HCT116 (cell line): ENCODE results near the gene SP100. TPM values are rescaled to one million over a fixed set of nuclear protein-coding genes. Genes with fewer than 3 reads are reported as not detected.

ENCODE experiments used
- ATAC-seq: fragments of 200-7000 bp; cut with Tn5 transposase; 2 replicates; pipeline ENCODE4 v1.9.1; 2020; ENCODE audit warnings: mild to moderate bottlenecking, moderate library complexity
- BruUV-seq: library from RNA; stranded (reverse); fragments of 400-500 nt; replicated peaks from 2 replicates; lab custom pipeline; 2021; lab: Mats Ljungman, UMichigan
- CTCF ChIA-PET: fragments of 300-600 bp; sonication (Branson Sonifier 250); formaldehyde crosslinking; loops from one replicate; lab custom pipeline; 2021; ENCODE audit warnings: antibody characterized with exemption; lab: Charles Lee
- POLR2A ChIA-PET: fragments of 300-600, 350-600 bp; sonication (Branson Sonifier 250); formaldehyde crosslinking; loops from one replicate; lab custom pipeline; 2021; ENCODE audit warnings: antibody characterized with exemption; lab: Charles Lee
- RAD21 ChIA-PET, 2 experiments: fragments of 300-600 bp; sonication (Branson Sonifier 250); formaldehyde crosslinking; loops; one replicate each; lab custom pipeline; 2023; ENCODE audit warnings: low total read pairs in 2 of 2; ENCODE audit not compliant: uncharacterized antibody in 2 of 2, unreplicated experiment in 2 of 2, low non-redundant PET in 1 of 2; lab: Charles Lee
- DNase-seq: peaks from one replicate; pipeline ENCODE4 v3.0.0-alpha.2; 2010; ENCODE audit warnings: low read depth, low spot score
- H2AFZ ChIP-seq: fragments of 200-600 bp; shearing (Covaris generic), sonication (generic); 2 replicates; pipeline ENCODE4 v1.6.1; 2017; ENCODE audit warnings: low read depth, mixed run types, mixed read lengths, antibody characterized with exemption, low read length; ENCODE audit not compliant: poor library complexity, severe bottlenecking
- H3K27ac ChIP-seq: 2 replicates; pipeline ENCODE4 v1.5.1; 2012; ENCODE audit warnings: low read depth, low read length
- H3K27me3 ChIP-seq: fragments of 200-600 bp; sonication (generic); 2 replicates; pipeline ENCODE4 v1.6.1; 2016; ENCODE audit warnings: mixed run types, low read length, mixed read lengths; ENCODE audit not compliant: insufficient read depth
- H3K36me3 ChIP-seq, 2 experiments: fragments of 200-500 bp in 1 of 2; fragments of 200-600 bp in 1 of 2; sonication (Bioruptor generic) in 1 of 2; sonication (generic) in 1 of 2; 2 replicates each; pipeline versions ENCODE4 v1.5.1 to v1.6.1; 2014 to 2016; ENCODE audit warnings: low read length in 2 of 2, inconsistent platforms in 1 of 2, mixed read lengths in 1 of 2, mixed run types in 1 of 2; ENCODE audit not compliant: insufficient read depth in 2 of 2, control insufficient read depth in 1 of 2
- H3K4me1 ChIP-seq, 2 experiments: fragments of 200-600 bp in 1 of 2; sonication (generic) in 1 of 2; 2 replicates each; pipeline versions ENCODE4 v1.5.1 to v1.6.1; 2012 to 2017; ENCODE audit warnings: low read length in 2 of 2, inconsistent platforms in 1 of 2, mild to moderate bottlenecking in 1 of 2, mixed read lengths in 1 of 2, mixed run types in 1 of 2, moderate library complexity in 1 of 2; ENCODE audit not compliant: insufficient read depth in 2 of 2, control insufficient read depth in 1 of 2
- H3K4me2 ChIP-seq: fragments of 200-600 bp; sonication (generic); 2 replicates; pipeline ENCODE4 v1.6.1; 2017; ENCODE audit warnings: mixed run types, low read length, mixed read lengths
- H3K4me3 ChIP-seq, 2 experiments: fragments of 200-600 bp in 1 of 2; sonication (generic) in 1 of 2; replicated peaks in 1 of 2; 2 replicates each; pipeline ENCODE4 v1.5.1; 2011 to 2016; ENCODE audit warnings: low read length in 2 of 2, control low read depth in 1 of 2, low read depth in 1 of 2, mild to moderate bottlenecking in 1 of 2, mixed read lengths in 1 of 2, mixed run types in 1 of 2
- H3K79me2 ChIP-seq: fragments of 200-600 bp; sonication (generic); 2 replicates; pipeline ENCODE4 v1.6.1; 2017; ENCODE audit warnings: mild to moderate bottlenecking, mixed run types, low read length, moderate library complexity, mixed read lengths; ENCODE audit not compliant: insufficient read depth
- H3K9ac ChIP-seq: fragments of 200-600 bp; sonication (generic); 2 replicates; pipeline ENCODE4 v1.6.1; 2016; ENCODE audit warnings: low read length, mixed read lengths
- H3K9me2 ChIP-seq: fragments of 200-600 bp; sonication (generic), shearing (Covaris generic); 2 replicates; pipeline ENCODE4 v1.6.1; 2017; ENCODE audit warnings: mixed run types, mild to moderate bottlenecking, moderate library complexity; ENCODE audit not compliant: insufficient read depth
- H3K9me3 ChIP-seq, 2 experiments: fragments of 200-500 bp in 1 of 2; fragments of 200-600 bp in 1 of 2; sonication (Bioruptor generic) in 1 of 2; sonication (generic) in 1 of 2; 2 replicates each; pipeline ENCODE4 v1.6.1; 2014 to 2017; ENCODE audit warnings: low read length in 2 of 2, mixed read lengths in 2 of 2, inconsistent platforms in 1 of 2, low read depth in 1 of 2, mild to moderate bottlenecking in 1 of 2, mixed run types in 1 of 2, moderate library complexity in 1 of 2; ENCODE audit not compliant: control insufficient read depth in 1 of 2, insufficient read depth in 1 of 2
- H4K20me1 ChIP-seq: fragments of 200-600 bp; sonication (generic), shearing (Covaris generic); 2 replicates; pipeline ENCODE4 v1.6.1; 2017; ENCODE audit warnings: mixed run types, mild to moderate bottlenecking, moderate library complexity; ENCODE audit not compliant: insufficient read depth
- CBX3 ChIP-seq: IDR thresholded peaks from 2 replicates; pipeline ENCODE4 v1.6.1; 2012; ENCODE audit warnings: low read depth
- EGR1 ChIP-seq: IDR thresholded peaks from 2 replicates; pipeline ENCODE4 v1.6.1; 2012; ENCODE audit warnings: low read depth
- EZH2 ChIP-seq: fragments of 200-600 bp; sonication (generic); IDR thresholded peaks from 2 replicates; pipeline ENCODE4 v1.6.1; 2017; ENCODE audit warnings: antibody characterized with exemption, mixed run types
- EZH2phosphoT487 ChIP-seq: fragments of 200-600 bp; IDR thresholded peaks from 2 replicates; pipeline ENCODE4 v1.6.1; 2018; ENCODE audit warnings: antibody characterized with exemption, borderline replicate concordance
- REST ChIP-seq: IDR thresholded peaks from 2 replicates; pipeline ENCODE4 v1.6.1; 2012; ENCODE audit warnings: low read depth
- SIN3A ChIP-seq: IDR thresholded peaks from 2 replicates; pipeline ENCODE4 v1.6.1; 2012; ENCODE audit warnings: low read depth
- SP1 ChIP-seq: IDR thresholded peaks from 2 replicates; pipeline ENCODE4 v1.6.1; 2012; ENCODE audit warnings: low read depth
- SRF ChIP-seq: IDR thresholded peaks from 2 replicates; pipeline ENCODE4 v1.6.1; 2012; ENCODE audit warnings: low read depth
- TCF7L2 ChIP-seq: IDR thresholded peaks from 2 replicates; pipeline ENCODE4 v1.7.0; 2011; ENCODE audit warnings: borderline replicate concordance, inconsistent platforms; ENCODE audit not compliant: insufficient read depth, insufficient read length; ENCODE audit errors: extremely low read depth
- YY1 ChIP-seq: IDR thresholded peaks from 2 replicates; pipeline ENCODE4 v1.6.1; 2011; ENCODE audit warnings: low read length, low read depth, moderate library complexity, mild to moderate bottlenecking; ENCODE audit not compliant: insufficient replicate concordance; ENCODE audit errors: extremely low read depth
- ZNF274 ChIP-seq: fragments of 200-500 bp; sonication (Bioruptor generic); IDR thresholded peaks from 2 replicates; pipeline ENCODE4 v1.6.1; 2014; ENCODE audit warnings: mild to moderate bottlenecking, low read depth, low read length, inconsistent platforms
- intact Hi-C: fragments of 100-400 bp; cut with micrococcal nuclease; formaldehyde crosslinking; loops from 2 replicates; pipeline ENCODE4 v1.10.0; 2022
- total RNA-seq: library from RNA; stranded (reverse); gene quantifications from one replicate; pipeline ENCODE4 v1.2.1, GENCODE V29; 2021; ENCODE audit not compliant: unreplicated experiment

Gene SP100
- total RNA-seq, 1 experiment from 2014 or later: 48.1 TPM

GRCh38 chr2:230383453-230383852 is 32.5 kb upstream of the SP100 start (continued):
- TF ChIP-seq REST (no peak; the same call in 1 of the 2 replicates), SRF (no peak)

GRCh38 chr2:230384986-230385385 is 31.0 kb upstream of the SP100 start:
- RAD21 ChIA-PET: no interaction called here
- H2AFZ ChIP-seq: no peak overlapping the region
- CTCF ChIA-PET: no interaction called here

GRCh38 chr2:230394301-230394700 is 21.7 kb upstream of the SP100 start:
- ATAC-seq: no peak
- no peak overlapping the region for H3K9ac ChIP-seq
- H4K20me1 ChIP-seq: no peaks in the 10 kb centered on the region
- H3K4me1 ChIP-seq: no peaks in the 10 kb centered on the region
- peaks cover 5 to 20% of the 10 kb centered on the region in 2 experiments; a peak in 3 of 4 replicates for H3K36me3 ChIP-seq
- H3K27ac ChIP-seq: no peak overlapping the region
- ChIA-PET CTCF (no interaction called here), RAD21 (no interaction called here), POLR2A (no interaction called here)
- H3K4me2 ChIP-seq: no peak overlapping the region
- no peak overlapping the region for H2AFZ ChIP-seq
- intact Hi-C loops: no loop called here
- no peaks in the 10 kb centered on the region for H3K27me3 ChIP-seq
- no peak for DNase-seq
- no peak overlapping the region for H3K4me3 ChIP-seq
- H3K9me2 ChIP-seq: no peaks in the 10 kb centered on the region
- H3K9me3 ChIP-seq: no peaks in the 10 kb centered on the region
- no TSS peak for BruUV-seq
- H3K79me2 ChIP-seq: no peaks in the 10 kb centered on the region
- TF ChIP-seq EZH2phosphoT487 (no peak), SP1 (no peak), EZH2 (no peak), ZNF274 (no peak), TCF7L2 (no peak), EGR1 (no peak), CBX3 (no peak), SRF (no peak), REST (no peak), YY1 (no peak), SIN3A (no peak)

More at GRCh38 chr2:230384986-230385385, 31.0 kb upstream of the SP100 start:
- DNase-seq: no peak
- Histone ChIP-seq H3K9me3 (no peaks in the 10 kb centered on the region), H4K20me1 (no peaks in the 10 kb centered on the region), H3K79me2 (no peaks in the 10 kb centered on the region), H3K4me1 (no peaks in the 10 kb centered on the region), H3K9ac (no peak overlapping the region), H3K4me3 (no peak overlapping the region), H3K36me3 (peaks cover 4 to 18% of the 10 kb centered on the region in 2 experiments; a peak in 3 of 4 replicates), H3K9me2 (no peaks in the 10 kb centered on the region), H3K4me2 (no peak overlapping the region), H3K27ac (no peak overlapping the region), H3K27me3 (no peaks in the 10 kb centered on the region)
- intact Hi-C loops: no loop called here
- POLR2A ChIA-PET: no interaction called here
- BruUV-seq: no TSS peak
- TF ChIP-seq SIN3A: no peak
- ATAC-seq: no peak
